Skin epidermis (tissue), 12 donors: ENCODE data around the gene IRF7.
"Not testable (repeated sequence)": the region's sequence is repeated elsewhere in the genome, so short reads cannot be mapped to it uniquely, and the experiment has no call there.

ENCODE experiments used
- H3K27ac ChIP-seq, 21 experiments: fragments of 200-600 bp; sonication (generic) in 11 of 21; one replicate each; pipeline ENCODE4 v1.5.0; 2020; ENCODE audit warnings: mild to moderate bottlenecking in 3 of 21, inconsistent platforms in 2 of 21, moderate library complexity in 2 of 21
- H3K4me3 ChIP-seq, 7 experiments: fragments of 200-600 bp; sonication (generic) in 2 of 7; one replicate each; pipeline ENCODE4 v1.5.0; 2020; ENCODE audit warnings: inconsistent platforms in 2 of 7, mild to moderate bottlenecking in 2 of 7, moderate library complexity in 1 of 7

IRF7 gene

DNA sequence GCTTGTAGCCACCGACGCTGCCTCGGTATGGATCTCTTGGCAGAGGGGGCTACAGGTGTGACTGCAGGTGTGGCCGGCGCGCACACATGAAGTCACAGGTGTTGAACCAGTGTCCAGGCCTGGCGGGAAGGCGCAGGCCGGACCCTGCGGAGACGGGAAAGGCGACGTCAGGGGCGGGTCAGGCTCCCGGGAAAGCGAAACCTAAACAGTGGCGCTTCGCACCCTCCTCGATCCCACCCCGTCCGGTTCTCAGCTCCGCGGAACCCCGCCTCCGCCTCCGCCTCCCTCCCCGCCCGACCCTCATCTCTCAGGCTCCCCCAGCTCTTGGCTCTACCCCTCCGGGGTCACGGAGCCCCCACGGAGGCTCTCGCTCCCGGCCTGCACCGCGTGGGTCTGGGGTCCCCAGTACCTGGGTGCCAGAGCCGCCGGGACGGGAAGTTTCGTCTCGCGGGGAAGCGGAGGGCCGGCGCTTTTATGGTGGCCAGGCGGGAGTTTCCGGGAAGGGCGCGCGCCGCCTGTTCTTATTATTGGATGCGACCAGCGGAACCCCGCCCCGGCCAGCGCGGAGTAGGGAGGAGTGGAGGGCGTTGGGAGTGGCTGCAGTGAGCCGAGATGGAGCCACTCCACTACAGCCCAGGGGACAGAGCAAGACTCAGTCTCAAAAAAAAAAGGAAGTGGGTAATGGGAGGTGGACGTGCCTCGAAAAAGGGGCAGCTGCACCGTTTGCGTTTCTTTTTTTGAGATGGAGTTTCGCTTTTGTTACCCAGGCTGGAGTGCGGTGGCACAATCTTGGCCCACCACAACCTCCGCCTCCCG, at the start of gene IRF7:
Gene IRF7, minus strand, starts transcription at position 447 of the 816 bp plus-strand sequence. CDS start 586 bp downstream, outside the sequence.
- H3K27ac ChIP-seq, result peak within 1 kb of the TSS; percentile 80 to 99 (median 97)
- peak within 1 kb of the TSS; percentile 55 to 85 (median 72) for H3K4me3 ChIP-seq

DNA sequence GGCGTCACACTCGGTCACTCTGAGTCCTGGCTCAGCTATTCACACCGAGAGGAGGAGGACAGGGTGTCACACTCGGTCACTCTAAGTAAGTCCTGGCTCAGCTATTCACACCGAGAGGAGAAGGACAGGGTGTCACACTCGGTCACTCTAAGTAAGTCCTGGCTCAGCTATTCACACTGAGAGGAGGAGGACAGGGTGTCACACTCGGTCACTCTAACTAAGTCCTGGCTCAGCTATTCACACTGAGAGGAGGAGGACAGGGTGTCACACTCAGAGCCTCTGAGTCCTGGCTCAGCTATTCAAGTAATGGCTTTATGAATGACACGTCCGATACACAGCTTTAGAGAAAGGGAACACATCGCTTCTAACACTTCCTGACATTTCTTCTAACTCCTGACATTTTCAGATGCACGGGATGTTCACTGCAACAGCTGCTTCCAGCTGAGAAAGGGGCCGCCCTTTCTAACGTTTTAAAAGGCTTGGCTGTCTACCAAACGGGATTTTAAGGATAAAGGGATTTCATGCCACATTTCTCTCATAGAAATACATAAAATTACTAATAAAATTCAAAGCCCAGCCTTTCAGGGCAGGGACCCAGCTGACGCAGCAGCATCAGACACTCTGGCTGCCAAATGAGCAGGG, 49.4 kb upstream of the IRF7 start:
- H3K4me3 ChIP-seq, result no peak overlapping the region
- H3K27ac ChIP-seq, result peak overlapping the region in 15 of 21 experiments; percentile 3 to 78 (median 32)

GRCh38 chr11:662689-663274, 47.0 kb upstream of the IRF7 start:
- Histone ChIP-seq H3K27ac (no peak overlapping the region), H3K4me3 (no peak overlapping the region)

GRCh38 chr11:660681-661444, 45.1 kb upstream of the IRF7 start:
- Histone ChIP-seq H3K27ac (no peak overlapping the region), H3K4me3 (no peak overlapping the region)

- H3K4me3 ChIP-seq, result no peak overlapping the region
- H3K27ac ChIP-seq, result no peak overlapping the region
These were observed 44.5 kb upstream of the IRF7 start for GRCh38 chr11:660281-660680.

- Histone ChIP-seq H3K27ac (no peak overlapping the region), H3K4me3 (no peak overlapping the region)
These were observed 43.9 kb upstream of the IRF7 start for GRCh38 chr11:659532-660085.

GRCh38 chr11:657691-658126, 42.0 kb upstream of the IRF7 start:
- Histone ChIP-seq H3K4me3 (no peak overlapping the region), H3K27ac (peak overlapping the region in 2 of 21 experiments; percentile 29)

DNA sequence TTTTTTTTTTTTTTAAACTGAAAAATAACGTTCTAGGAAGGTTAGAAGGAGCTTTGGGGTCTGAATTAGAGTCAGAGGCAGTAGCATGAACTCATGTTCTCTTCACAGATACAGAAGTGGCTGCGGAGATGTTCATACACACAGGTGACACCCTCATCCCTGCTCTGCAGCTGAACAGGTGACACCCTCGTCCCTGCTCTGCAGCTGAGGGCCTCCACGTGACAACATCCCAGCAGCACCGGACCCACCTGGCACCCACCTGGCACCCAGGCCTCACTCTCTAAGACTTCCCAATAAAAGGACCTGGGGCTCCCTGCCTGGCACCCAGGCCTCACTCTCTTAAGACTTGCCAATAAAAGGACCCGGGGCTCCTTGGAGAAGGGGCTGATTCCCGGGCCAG, 41.1 kb upstream of the IRF7 start:
- H3K4me3 ChIP-seq, result no peak overlapping the region

GRCh38 chr11:656426-656825, 40.7 kb upstream of the IRF7 start:
- no peak overlapping the region for H3K27ac ChIP-seq
- no peak overlapping the region for H3K4me3 ChIP-seq

More for the DNA sequence above, 41.1 kb upstream of the IRF7 start:
- no peak overlapping the region for H3K27ac ChIP-seq

- Histone ChIP-seq H3K27ac (no peak overlapping the region), H3K4me3 (no peak overlapping the region)
These were observed 39.4 kb upstream of the IRF7 start for GRCh38 chr11:655036-655726.

GRCh38 chr11:654444-654843, 38.7 kb upstream of the IRF7 start:
- not testable (repeated sequence) for H3K4me3 ChIP-seq, H3K27ac ChIP-seq

GRCh38 chr11:653837-654236, 38.1 kb upstream of the IRF7 start:
- Histone ChIP-seq H3K27ac (no peak overlapping the region), H3K4me3 (no peak overlapping the region)

- not testable (repeated sequence) for H3K27ac ChIP-seq, H3K4me3 ChIP-seq
These were observed 37.4 kb upstream of the IRF7 start for GRCh38 chr11:653136-653535.

GRCh38 chr11:650482-650881, 34.7 kb upstream of the IRF7 start:
- H3K4me3 ChIP-seq, result no peak overlapping the region
- H3K27ac ChIP-seq, result no peak overlapping the region

DNA sequence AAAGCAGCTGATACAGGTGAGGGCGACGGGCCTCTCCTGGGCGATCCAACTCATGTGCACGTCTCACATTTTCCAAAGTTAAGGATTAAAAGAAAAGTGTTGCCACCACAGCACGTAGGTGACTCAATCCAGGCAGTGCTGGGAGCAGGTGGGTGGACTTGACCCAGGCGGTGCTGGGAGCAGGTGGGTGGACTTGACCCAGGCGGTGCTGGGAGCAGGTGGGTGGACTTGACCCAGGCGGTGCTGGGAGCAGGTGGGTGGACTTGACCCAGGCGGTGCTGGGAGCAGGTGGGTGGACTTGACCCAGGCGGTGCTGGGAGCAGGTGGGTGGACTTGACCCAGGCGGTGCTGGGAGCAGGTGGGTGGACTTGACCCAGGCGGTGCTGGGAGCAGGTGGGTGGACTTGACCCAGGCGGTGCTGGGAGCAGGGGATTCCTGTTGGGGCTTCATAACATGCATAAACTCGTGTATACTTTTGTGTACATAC, 32.0 kb upstream of the IRF7 start:
- not testable (repeated sequence) for H3K4me3 ChIP-seq, H3K27ac ChIP-seq

DNA sequence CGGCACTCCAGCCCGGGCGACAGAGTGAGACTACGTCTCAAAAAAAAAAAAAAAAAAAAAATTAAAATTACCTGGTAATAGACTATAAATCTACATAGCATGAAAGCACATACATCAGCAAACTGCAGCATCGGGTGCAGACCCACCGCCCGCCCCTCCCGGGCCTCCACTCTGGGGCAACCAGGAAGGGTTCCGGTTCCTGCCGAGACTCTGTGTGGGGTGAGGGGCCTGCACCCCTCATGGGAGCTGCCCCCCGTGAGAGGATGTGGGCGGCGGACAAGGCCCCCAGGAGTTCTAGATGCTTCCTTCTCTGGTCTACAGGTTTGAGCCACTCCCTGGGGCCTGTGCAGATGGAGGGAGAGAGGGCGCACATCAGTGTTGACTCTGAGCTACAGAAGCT, 30.5 kb upstream of the IRF7 start:
- Histone ChIP-seq H3K4me3 (no peak overlapping the region), H3K27ac (no peak overlapping the region)

DNA sequence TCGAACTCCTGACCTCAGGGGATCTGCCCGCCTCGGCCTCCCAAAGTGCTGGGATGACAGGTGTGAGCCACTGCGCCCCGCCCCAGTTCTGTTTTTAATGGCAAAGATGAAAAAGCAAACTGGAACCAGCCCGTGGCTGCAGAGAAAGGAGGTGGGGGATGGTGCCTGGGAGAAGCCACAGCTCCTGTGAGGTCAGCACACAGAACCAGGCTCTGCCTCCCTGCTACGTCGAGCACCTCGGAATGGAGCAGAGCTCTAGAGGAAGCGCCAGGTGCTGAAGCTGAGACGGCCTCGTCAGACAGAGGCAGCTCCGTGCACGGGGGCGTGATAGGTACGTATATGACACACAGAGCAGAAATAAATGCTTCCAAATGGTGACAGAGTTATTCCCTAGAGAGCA, 29.8 kb upstream of the IRF7 start:
- Histone ChIP-seq H3K27ac (no peak overlapping the region), H3K4me3 (no peak overlapping the region)

DNA sequence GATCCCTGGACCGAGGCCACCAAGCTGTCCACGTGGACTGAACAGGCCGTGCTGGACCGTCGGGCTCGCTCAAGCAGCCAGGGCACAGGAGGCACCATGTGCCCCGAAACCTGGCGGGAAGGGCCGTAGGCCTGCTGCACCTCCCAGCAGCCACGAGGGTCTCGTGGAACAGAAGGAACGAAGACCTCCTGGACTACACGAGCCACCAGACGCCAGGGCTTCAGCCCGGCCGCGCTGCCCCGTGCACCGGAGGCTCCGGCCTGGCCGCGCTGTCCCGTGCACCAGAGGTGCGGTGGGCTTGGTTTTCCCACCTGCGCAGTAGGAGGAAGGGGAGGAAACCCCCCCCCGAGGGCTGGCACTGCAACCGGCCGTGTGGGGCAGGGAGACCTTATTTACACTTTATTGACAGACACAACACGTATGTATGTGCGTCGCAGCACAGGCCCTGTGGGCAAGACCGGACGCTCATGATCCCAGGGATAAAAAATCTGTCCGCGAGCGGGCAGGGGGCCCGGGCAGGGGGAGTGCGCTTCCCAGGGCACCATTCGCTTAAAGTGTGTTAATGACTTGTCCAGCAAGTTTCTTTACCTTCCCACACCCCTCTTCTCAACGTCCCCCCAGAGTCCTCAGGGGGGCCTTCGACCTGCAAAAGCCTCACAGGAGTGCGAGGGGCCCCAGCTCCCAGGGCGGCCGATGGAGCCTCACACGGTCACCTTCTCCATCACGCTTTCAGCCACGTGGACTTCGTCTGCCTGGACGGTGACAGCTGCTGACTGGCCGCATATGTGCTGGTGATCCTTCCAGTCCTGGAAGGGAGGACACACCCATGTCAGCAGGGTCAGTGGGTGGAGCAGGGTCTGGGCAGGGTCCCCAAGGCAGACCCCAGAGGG, 28.3 kb upstream of the IRF7 start:
- no peak overlapping the region for H3K4me3 ChIP-seq

More for the DNA sequence above, 28.3 kb upstream of the IRF7 start:
- H3K27ac ChIP-seq, result no peak overlapping the region
